ENCODE measurements around the gene TCEA3.

The TCEA3 gene

DNA sequence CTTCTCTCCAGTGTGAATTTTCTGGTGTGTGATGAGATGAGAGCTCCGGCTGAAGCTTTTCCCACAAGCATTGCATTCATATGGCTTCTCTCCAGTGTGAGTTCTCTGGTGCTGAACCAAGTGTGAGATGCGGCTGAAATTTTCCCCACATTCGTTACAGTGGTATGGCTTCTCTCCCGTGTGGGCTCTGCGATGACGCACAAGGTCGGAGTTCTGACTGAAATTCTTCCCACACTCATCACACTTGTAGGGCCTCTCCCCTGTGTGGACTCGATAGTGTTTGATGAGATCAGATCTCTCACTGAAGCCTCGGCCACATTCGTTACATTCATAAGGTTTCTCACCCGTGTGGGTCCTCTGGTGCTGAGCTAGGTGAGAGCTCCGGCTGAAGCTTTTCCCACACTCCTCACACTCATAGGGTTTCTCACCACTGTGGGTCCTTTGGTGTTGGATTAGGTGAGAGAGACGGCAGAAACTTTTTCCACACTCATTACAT, 62.3 kb downstream of the TCEA3 start:
- no peak for DNase-seq

GRCh38 chr1:23358310-23358875, 66.2 kb downstream of the TCEA3 start:
- DNase-seq = no peak

DNA sequence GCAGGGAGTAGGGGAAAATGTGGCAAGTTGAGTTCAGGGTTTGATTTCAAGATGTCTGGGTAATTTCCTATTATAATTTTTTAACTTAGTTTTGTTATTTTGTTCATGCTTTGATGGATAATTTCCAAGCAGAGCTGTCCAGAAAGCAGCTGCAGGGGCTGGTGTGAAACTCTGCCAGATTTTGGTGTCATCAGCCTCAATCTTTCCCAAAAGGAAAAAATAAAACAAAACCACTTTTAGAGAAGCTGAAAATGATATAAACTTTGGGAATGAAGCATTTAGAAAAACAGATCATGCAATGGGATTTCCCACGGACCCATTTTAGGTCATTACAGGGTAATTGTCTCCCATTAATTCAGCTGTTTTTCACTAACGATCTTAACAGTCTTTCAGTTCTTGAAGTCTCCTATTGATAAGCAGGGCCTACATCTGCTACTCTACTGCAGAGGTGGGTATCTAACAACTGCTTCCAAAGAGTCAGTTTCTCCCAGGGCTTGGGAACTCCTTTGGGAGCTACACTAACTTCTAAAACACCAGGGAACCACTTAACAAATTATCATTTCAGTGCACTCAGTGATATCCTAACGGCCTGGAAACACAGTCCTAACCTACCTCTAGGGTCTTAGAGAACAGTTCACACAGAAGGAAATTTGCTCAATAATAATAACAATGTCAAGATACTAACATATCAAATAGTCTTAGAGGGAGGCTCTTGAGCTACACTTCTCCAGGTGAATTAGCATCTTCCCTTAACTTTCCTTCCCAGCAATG, 67.2 kb downstream of the TCEA3 start:
- DNase-seq = no peak

- no peak for DNase-seq
Observed at GRCh38 chr1:23356471-23357137, 67.9 kb downstream of the TCEA3 start.

- no peak for DNase-seq
Observed at GRCh38 chr1:23354245-23354644, 70.3 kb downstream of the TCEA3 start.

DNA sequence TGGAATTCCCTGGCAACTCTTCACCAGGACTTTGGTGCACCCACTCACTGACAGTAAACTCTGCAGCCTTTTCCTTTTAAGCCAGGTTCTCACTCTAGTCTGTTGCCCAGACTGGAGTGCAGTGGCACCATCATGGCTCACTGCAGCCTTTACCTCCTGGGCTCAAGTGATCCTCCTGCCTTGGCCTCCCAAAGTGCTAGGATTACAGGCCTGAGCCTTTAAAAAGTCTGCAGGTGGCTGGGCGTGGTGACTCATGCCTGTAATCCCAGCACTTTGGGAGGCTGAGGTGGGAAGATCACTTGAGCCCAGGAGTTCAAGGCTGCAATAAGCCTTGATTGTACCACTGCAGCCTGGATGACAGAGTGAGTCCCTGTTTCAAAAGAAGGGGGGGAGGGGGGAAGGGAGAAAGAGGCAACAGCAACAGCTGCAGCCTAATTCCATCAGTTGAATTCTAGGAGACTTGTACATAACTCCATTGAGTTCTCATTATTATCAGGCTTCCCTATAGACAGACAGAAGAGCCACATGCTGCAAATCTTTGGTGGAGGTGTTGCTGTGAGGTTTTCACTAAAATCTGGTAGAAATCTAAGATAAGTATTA, 72.4 kb downstream of the TCEA3 start:
- no peak for DNase-seq

GRCh38 chr1:23345920-23346319, 78.6 kb downstream of the TCEA3 start:
- DNase-seq = no peak

DNA sequence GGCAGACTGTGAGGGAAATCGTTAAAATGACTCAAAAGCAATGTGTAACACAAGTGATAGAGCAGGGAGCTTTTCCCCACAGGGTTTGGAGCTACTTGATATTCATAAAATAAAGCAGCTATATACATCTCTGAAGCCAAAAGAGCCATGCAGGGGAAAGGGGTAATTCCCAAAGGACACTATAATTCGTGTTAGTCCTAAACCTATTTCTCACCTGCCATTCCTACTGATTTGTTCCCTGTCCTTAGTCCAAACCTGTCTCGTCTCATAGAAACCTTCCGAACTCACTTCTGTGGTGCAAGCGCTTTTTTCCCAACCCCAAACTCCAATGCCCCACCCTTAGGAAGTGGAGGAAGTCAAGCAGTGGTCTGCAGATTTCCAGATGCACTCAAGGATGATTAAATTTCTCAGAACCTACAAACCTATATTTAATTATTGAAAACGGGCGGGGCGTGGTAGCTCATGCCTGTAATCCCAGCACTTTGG, 79.5 kb downstream of the TCEA3 start:
- DNase-seq = no peak

DNA sequence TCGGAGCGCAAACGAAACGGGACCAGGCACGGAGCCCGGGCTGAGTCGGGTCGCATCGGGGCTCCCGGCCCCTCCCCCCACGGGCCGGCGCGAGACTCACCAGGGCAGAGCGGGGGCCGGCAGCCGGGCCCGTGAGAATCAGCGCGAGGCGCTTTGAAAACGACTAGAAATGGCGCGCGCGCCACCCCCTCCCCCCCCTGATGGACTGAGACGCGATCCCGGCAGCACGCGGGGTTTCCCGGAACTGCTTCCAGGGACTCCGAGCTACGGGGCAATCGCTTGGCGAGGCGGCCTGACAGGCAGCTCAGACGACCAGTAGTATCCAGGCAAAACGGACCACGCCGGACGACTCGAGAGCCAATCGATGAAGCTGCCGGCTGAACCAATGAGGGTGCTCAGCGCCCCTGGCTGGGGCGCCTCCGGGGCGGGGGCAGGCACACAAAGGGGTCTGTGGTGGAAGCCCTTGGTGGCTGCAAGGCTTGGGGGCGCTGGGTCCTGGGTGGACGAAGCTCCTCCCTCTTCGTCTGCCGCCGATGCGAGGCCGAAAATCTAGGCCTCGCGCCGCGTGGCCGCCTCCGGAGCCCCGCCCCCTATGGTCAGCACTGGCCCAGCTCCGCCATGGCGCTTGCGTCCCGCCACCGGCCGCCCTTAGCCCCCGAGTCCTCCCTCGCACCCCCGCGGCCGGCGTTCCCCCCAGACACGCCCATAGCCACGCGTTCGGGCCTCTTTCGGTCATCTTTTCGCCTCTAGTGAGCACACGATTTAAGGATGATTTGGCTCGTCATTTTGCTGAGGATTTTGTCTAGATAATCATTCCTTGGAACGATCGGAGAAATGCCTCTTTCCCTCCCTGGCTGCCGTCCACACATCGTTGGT, 80.2 kb downstream of the TCEA3 start, which contains the start of gene HNRNPR:
Gene HNRNPR, minus strand, starts transcription at position 174 of the 876 bp plus-strand sequence. CDS start 3,276 bp downstream, outside the sequence.
- DNase-seq = peak; percentile 97

DNA sequence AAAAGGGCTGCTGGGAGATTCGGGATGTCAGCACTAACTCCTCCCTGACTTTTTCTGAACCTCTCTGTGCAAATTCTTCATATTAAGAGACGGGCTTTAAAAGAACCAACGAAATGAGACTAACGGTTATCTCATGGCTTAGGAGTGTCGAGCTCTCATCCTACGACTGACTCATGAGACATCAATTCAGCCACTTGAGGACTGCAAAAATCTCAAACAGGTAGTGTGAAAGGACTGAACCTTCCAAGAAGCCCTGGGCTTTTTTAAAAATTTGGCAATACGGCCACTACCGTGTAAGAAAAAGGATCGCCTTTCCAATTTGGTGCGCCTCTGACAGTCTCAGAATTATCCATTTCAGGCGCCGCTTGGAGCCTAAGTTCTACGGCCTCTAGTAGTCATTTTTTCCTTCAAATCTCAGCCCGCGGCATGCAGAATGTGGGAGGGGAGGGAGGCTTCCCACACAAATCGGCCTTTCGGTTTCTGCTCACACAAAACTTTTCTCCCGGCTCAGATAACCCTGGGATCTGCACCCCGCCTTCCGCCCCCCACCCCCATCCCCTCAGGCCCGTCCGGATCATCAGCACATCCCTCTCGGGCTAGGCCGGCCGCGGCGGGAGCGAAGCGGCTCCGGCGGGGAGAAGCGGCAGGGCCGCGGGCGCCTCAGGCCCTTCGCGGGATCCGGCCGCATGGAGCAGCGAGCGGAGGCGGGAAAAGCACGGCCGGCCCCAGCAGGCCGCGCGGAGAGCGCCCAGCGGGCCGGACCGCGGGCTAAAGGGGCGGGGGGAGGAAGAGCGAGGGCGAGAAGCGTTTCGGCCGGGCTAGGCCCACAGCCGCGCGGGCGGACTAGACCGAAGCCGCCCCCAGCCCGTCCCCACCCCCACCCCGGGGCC, 81.1 kb downstream of the TCEA3 start:
- DNase-seq = no peak

DNA sequence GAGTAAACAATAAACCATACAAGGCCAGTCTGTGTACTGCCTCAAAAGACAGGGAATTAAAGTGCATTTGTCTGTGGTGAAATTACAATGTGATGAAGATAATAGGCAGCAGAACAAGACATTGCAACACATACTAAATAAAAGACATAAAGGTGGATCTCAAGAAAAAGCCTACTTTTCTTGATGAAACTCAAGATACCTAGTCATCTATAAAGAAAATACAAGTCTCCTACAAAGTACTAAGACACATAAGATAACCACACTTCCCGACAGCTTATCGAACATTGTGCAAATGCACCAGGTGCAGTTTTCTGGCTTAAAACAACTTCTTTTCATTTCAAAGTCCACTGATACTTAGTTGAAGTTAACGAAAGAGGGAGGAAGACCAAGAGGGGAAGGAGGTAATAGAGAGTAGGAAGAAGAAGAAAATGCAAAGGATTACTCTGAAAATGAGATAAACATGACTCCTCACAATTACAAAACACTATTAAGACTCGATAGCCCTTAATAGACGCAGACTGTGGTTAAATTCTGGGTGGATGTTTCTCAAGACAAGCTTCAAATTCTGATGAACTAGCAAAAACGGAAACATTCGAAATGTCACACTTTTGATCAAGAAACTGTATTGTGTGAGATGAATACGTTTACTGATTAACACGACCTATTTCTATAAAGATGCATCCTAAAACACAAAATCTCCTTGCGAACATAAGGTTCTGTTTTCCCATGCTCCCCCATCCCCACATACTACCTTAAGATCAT, 82.4 kb downstream of the TCEA3 start:
- DNase-seq = no peak

- DNase-seq = no peak
Observed at GRCh38 chr1:23339632-23340031, 84.9 kb downstream of the TCEA3 start.

DNA sequence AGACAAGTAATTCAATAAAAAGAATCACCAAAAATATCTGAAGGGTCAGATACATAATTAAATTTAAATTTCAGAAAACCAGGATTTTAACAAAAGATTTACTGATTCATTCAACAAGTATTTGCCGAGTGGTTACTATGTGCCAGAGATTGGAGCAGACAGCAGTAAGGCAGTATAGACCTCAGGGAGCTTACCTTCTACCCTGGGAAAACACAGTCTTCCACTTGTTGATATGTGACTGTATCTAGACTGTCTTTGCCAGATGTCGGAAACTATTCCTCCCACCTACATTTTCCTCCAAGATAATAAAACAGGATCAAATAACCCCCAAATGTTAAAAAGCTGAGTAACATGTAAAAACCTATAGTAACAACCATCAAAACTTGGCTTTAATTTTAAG, 86.7 kb downstream of the TCEA3 start:
- DNase-seq = no peak

- DNase-seq = no peak
Observed at GRCh38 chr1:23331713-23332112, 92.8 kb downstream of the TCEA3 start.

All from NCI-H1048 (cell line).